AG04450 (cell line): ENCODE data around the gene GRIA2. TPM values are rescaled to one million over a fixed set of nuclear protein-coding genes. Genes with fewer than 3 reads are reported as not detected.
"Not testable (repeated sequence)": the region's sequence is repeated elsewhere in the genome, so short reads cannot be mapped to it uniquely, and the experiment has no call there.

ENCODE experiments used
- CTCF ChIA-PET: fragments of 300-600, 350-600 bp; formaldehyde crosslinking; extraction: SDS; loops from one replicate; lab custom pipeline; 2022; ENCODE audit warnings: antibody characterized with exemption, inconsistent platforms; lab: Charles Lee
- POLR2A ChIA-PET: fragments of 350-600 bp; formaldehyde crosslinking; extraction: SDS; loops from one replicate; lab custom pipeline; 2021; ENCODE audit warnings: antibody characterized with exemption, inconsistent platforms; lab: Yijun Ruan, JAX
- DNase-seq: peaks from one replicate; pipeline ENCODE4 v3.0.0-alpha.2; 2011; ENCODE audit warnings: low read depth, low spot score
- H3K27ac ChIP-seq: one replicate; pipeline ENCODE4 v1.5.1; 2012; ENCODE audit warnings: low read depth, low read length, control low read depth
- H3K27me3 ChIP-seq: one replicate; pipeline ENCODE4 v1.6.0; 2012; ENCODE audit warnings: low read length; ENCODE audit not compliant: control insufficient read depth, insufficient read depth
- H3K4me3 ChIP-seq: 2 replicates; pipeline ENCODE4 v1.5.1; 2011; ENCODE audit warnings: mild to moderate bottlenecking, low read depth, low read length, control low read depth
- H3K9me3 ChIP-seq: 2 replicates; pipeline ENCODE4 v1.5.1; 2012; ENCODE audit warnings: low read length; ENCODE audit not compliant: control insufficient read depth, insufficient read depth
- polyA plus RNA-seq: library from polyadenylated mRNA; depleted of rRNA; stranded (reverse); fragments of >200 nt; gene quantifications from 2 replicates; pipeline ENCODE4 v1.2.3, GENCODE V29; 2011
- TF ChIP-seq, protein P1 (sequence below): IDR thresholded peaks from 2 replicates; pipeline ENCODE4 v1.5.1; 2011; ENCODE audit warnings: low read depth, low read length, control low read depth, inconsistent platforms

GRIA2 gene
- polyA plus RNA-seq, 1 experiment: not detected

DNA sequence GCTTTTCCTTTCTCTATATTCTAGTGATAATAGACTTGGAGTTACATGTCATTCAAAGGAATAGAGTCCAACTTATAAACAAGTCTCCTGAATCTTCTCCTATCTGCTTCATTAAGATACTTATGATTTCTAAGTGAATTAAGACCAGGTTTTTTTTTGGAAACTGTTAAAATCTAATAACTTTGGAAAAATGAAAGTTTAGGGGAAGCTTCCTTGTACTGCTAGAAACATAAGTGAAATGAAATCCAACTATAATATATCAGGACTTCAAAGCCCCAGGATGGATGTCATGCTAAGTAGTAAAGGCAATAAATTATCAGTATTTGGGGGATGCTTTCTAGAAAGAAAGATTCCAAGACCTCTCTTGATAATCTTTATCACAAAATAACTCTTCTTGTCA lies 24.8 kb downstream of the GRIA2 start:
- ChIA-PET CTCF (no interaction called here), POLR2A (no interaction called here)
- Histone ChIP-seq H3K27me3 (no peaks in the 10 kb centered on the region), H3K27ac (no peak overlapping the region), H3K9me3 (no peaks in the 10 kb centered on the region), H3K4me3 (no peak overlapping the region)
- TF ChIP-seq, protein P1, sequence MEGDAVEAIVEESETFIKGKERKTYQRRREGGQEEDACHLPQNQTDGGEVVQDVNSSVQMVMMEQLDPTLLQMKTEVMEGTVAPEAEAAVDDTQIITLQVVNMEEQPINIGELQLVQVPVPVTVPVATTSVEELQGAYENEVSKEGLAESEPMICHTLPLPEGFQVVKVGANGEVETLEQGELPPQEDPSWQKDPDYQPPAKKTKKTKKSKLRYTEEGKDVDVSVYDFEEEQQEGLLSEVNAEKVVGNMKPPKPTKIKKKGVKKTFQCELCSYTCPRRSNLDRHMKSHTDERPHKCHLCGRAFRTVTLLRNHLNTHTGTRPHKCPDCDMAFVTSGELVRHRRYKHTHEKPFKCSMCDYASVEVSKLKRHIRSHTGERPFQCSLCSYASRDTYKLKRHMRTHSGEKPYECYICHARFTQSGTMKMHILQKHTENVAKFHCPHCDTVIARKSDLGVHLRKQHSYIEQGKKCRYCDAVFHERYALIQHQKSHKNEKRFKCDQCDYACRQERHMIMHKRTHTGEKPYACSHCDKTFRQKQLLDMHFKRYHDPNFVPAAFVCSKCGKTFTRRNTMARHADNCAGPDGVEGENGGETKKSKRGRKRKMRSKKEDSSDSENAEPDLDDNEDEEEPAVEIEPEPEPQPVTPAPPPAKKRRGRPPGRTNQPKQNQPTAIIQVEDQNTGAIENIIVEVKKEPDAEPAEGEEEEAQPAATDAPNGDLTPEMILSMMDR: no peak
- no peak for DNase-seq

DNA sequence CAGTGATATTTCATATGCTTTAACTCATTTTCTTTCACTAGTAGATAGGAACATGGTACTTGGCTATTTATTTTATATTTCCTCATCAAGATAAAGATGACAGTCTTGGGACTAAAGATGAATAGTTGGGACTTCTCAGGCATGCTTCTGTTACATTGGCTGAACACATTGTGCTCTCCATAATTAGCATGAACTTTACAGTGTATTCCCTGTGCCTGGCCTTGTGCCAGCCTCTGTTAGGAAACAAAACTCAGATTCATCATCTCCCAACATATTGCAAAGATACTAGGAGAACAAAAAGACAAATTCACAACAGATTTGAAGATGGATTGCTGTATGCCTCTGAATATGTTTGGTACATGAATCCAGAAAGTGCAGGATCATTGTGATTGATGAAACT lies 26.4 kb downstream of the GRIA2 start:
- ChIA-PET CTCF (no interaction called here), POLR2A (no interaction called here)

DNA sequence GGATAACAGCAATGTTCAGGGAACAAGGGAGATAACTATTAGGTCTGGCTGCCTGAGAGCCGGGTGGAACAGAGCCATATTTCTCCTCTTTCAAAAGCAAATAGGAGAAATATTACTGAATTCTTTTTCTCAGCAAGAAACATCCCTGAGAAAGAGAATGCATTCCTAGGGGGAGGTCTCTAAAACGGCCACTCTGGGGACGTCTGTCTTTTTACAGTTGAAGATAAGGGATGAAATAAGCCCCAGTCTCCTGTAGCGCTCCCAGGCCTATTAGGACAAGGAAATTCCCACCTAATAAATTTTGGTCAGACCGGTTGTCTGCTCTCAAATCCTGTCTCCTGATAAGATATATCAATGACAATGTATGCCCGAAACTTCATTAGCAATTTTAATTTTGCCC lies 37.6 kb downstream of the GRIA2 start:
- H3K9me3 ChIP-seq, H3K27ac ChIP-seq, POLR2A ChIA-PET, H3K4me3 ChIP-seq, CTCF ChIA-PET, DNase-seq, H3K27me3 ChIP-seq: not testable (repeated sequence)

More for the DNA sequence above, 26.4 kb downstream of the GRIA2 start:
- TF ChIP-seq, protein P1: no peak
- Histone ChIP-seq H3K27me3 (no peaks in the 10 kb centered on the region), H3K9me3 (no peaks in the 10 kb centered on the region), H3K4me3 (no peak overlapping the region), H3K27ac (no peak overlapping the region)
- DNase-seq: no peak

DNA sequence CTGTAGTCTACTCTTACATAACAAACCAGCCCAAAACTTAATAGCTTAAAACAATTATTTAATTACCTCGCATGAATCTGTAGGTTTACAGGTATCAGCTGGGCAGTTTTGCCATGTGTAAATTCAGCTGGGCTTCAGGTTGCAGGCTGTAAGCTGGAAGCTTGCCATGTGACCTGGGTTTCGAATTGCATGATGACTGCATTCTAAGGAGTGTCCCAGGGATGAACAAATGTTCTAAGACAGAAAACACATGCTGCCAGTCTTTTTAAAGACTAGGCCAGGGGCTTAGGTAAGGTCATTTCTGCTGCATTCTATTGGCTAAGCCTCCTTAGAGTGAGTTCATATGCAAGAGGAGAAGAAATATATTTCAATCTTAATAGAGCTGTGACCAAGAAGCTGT lies 44.8 kb downstream of the GRIA2 start:
- ChIA-PET POLR2A (no interaction called here), CTCF (no interaction called here)
- TF ChIP-seq, protein P1: no peak
- Histone ChIP-seq H3K4me3 (no peak overlapping the region), H3K9me3 (no peaks in the 10 kb centered on the region), H3K27me3 (no peaks in the 10 kb centered on the region), H3K27ac (no peak overlapping the region)
- no peak for DNase-seq

DNA sequence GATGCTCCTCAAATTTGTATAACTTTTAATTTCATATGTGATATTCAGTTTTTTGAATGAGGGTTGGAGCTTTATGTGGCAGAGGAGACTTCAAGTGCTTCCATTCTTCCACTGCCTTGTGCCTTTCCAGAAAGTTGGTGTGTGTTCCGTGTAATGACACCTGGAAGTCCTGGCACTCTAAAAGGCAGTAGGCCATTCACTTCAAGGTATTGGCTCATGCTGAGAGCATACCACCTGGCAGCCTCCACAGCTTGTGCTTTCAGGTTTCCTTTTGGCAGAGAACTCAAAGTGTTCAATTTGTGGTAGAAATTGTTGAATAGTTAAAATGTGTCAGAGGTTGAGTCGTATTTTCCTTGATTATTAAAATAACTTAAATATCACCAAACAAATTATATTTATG lies 49.6 kb downstream of the GRIA2 start:
- Histone ChIP-seq H3K27me3 (no peaks in the 10 kb centered on the region), H3K9me3 (no peaks in the 10 kb centered on the region), H3K4me3 (no peak overlapping the region), H3K27ac (no peak overlapping the region)
- ChIA-PET CTCF (no interaction called here), POLR2A (no interaction called here)
- no peak for DNase-seq
- TF ChIP-seq, protein P1: no peak

DNA sequence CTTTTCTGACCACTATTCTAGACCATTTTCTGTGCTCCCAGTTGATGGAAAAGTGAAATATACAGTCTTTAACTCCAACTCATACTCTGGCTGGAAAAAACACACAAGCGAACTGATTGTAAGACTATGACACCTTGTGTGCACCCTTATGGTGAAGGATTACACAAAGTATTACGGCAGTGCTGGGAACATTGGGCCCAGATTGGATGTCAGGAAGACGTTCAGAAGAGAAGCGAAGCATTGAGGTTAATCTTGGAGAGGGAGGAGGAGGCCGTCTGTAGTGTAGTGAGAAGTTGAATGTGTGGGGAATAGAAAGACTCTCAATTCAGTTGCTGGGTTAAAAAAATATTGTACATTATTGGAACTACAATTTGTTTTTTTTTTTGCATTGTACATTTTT lies 50.0 kb downstream of the GRIA2 start:
- no peak overlapping the region for H3K27ac ChIP-seq
- no peak for DNase-seq
- no peak overlapping the region for H3K4me3 ChIP-seq
- H3K9me3 ChIP-seq: no peaks in the 10 kb centered on the region
- ChIA-PET POLR2A (no interaction called here), CTCF (no interaction called here)
- TF ChIP-seq, protein P1: no peak
- H3K27me3 ChIP-seq: no peaks in the 10 kb centered on the region
